HEK293 (cell line): ENCODE results near the gene FSTL5.

Experiments used
- BCL11A ChIP-seq: fragments of 450-650 bp; formaldehyde crosslinking; IDR thresholded peaks from 2 replicates; pipeline ENCODE4 v1.5.1; 2016; ENCODE audit warnings: low read depth, missing biosample characterization, missing genetic modification characterization
- CTCF ChIP-seq: fragments of 450-650 bp; formaldehyde crosslinking; IDR thresholded peaks from 2 replicates; pipeline ENCODE4 v1.5.1; 2016; ENCODE audit warnings: missing biosample characterization, missing genetic modification characterization
- HOXC10 ChIP-seq: sonication (generic); formaldehyde crosslinking; IDR thresholded peaks from 2 replicates; pipeline ENCODE4 v1.8.1; 2023; ENCODE audit warnings: mild to moderate bottlenecking, missing genetic modification reagents
- KLF16 ChIP-seq: fragments of 450-650 bp; formaldehyde crosslinking; IDR thresholded peaks from 2 replicates; pipeline ENCODE4 v1.5.1; 2017; ENCODE audit warnings: missing biosample characterization, missing genetic modification characterization
- PATZ1 ChIP-seq: fragments of 450-650 bp; formaldehyde crosslinking; IDR thresholded peaks from 2 replicates; pipeline ENCODE4 v1.5.1; 2016; ENCODE audit warnings: missing biosample characterization, missing genetic modification characterization
- TCF7L2 ChIP-seq: IDR thresholded peaks from 2 replicates; pipeline ENCODE4 v1.6.1; 2011; ENCODE audit warnings: low read depth, mild to moderate bottlenecking, inconsistent platforms, low read length, moderate library complexity, borderline replicate concordance
- ZNF16 ChIP-seq: fragments of 450-650 bp; formaldehyde crosslinking; IDR thresholded peaks from 2 replicates; pipeline ENCODE4 v1.5.1; 2016; ENCODE audit warnings: low read depth, missing biosample characterization, missing genetic modification characterization
- ZNF274 ChIP-seq, 2 experiments: fragments of 200-500 bp in 1 of 2; fragments of 450-650 bp in 1 of 2; sonication (Bioruptor generic) in 1 of 2; formaldehyde crosslinking in 1 of 2; IDR thresholded peaks; 2 replicates each; pipeline versions ENCODE4 v1.5.1 to v1.6.1; 2014 to 2016; ENCODE audit warnings: borderline replicate concordance in 1 of 2, inconsistent platforms in 1 of 2, low read length in 1 of 2, missing biosample characterization in 1 of 2, missing genetic modification characterization in 1 of 2
- ZNF394 ChIP-seq: fragments of 450-650 bp; formaldehyde crosslinking; IDR thresholded peaks from 2 replicates; pipeline ENCODE4 v1.5.1; 2016; ENCODE audit warnings: missing biosample characterization, missing genetic modification characterization, mild to moderate bottlenecking, moderate library complexity, borderline replicate concordance
- ZNF48 ChIP-seq: fragments of 450-650 bp; formaldehyde crosslinking; IDR thresholded peaks from 2 replicates; pipeline ENCODE4 v1.5.1; 2016; ENCODE audit warnings: missing biosample characterization, missing genetic modification characterization
- ZSCAN18 ChIP-seq: fragments of 450-650 bp; formaldehyde crosslinking; IDR thresholded peaks from 2 replicates; pipeline ENCODE4 v1.5.1; 2016; ENCODE audit warnings: missing biosample characterization, missing genetic modification characterization

- no peak for TF ChIP-seq PATZ1 (tag by site-specific recombination)
- no peak for TF ChIP-seq KLF16
- TF ChIP-seq BCL11A (tag by site-specific recombination): no peak
- TF ChIP-seq TCF7L2: no peak
- TF ChIP-seq ZNF16: no peak
- TF ChIP-seq ZNF48 (tag by site-specific recombination): no peak
- no peak for TF ChIP-seq ZNF274 (IDR thresholded peaks at IDR 0.05; ENCODE audit: low read length)
- no peak for TF ChIP-seq ZNF274 (tag by site-specific recombination; IDR thresholded peaks at IDR 0.05; ENCODE audit: borderline replicate concordance)
- no peak for TF ChIP-seq HOXC10 (CRISPR knock-in tag)
- no peak for TF ChIP-seq CTCF (tag by site-specific recombination)
- TF ChIP-seq ZSCAN18 (tag by site-specific recombination): no peak
- no peak for TF ChIP-seq ZNF394 (tag by site-specific recombination)
Observed at GRCh38 chr4:162201673-162202072, 37.9 kb upstream of the FSTL5 start.
